Endothelial cell of umbilical vein (primary cell): Measurements from ENCODE around the gene C10orf105. TPM values are rescaled to one million over a fixed set of nuclear protein-coding genes. Genes with fewer than 3 reads are reported as not detected.

ENCODE experiments used
- BruUV-seq: library from RNA; stranded (reverse); fragments of 400-500 nt; replicated peaks from 2 replicates; lab custom pipeline; 2021; lab: Mats Ljungman, UMichigan
- CTCF ChIA-PET: fragments of 300-600, 350-600 bp; sonication (Branson Sonifier 250); formaldehyde crosslinking; loops from one replicate; lab custom pipeline; 2021; ENCODE audit warnings: antibody characterized with exemption, inconsistent platforms; lab: Charles Lee
- POLR2A ChIA-PET: fragments of 300-600, 350-600 bp; sonication (Branson Sonifier 250); formaldehyde crosslinking; loops from one replicate; lab custom pipeline; 2021; ENCODE audit warnings: antibody characterized with exemption, inconsistent platforms; lab: Charles Lee
- DNase-seq: peaks from one replicate; pipeline ENCODE4 v3.0.0-alpha.2; 2011; ENCODE audit warnings: low read depth, low spot score
- FAIRE-seq: peaks from 2 replicates; lab custom pipeline; 2011; peaks lifted over from hg19 to GRCh38; lab: Jason Lieb, UNC
- H2AFZ ChIP-seq: 2 replicates; pipeline ENCODE4 v1.6.0; 2012; ENCODE audit warnings: low read depth, low read length, control low read depth, inconsistent platforms
- H3K27ac ChIP-seq: 2 replicates; pipeline ENCODE4 v1.5.1; 2011; ENCODE audit warnings: low read depth, mild to moderate bottlenecking, control low read depth, low read length, moderate library complexity; ENCODE audit not compliant: insufficient read depth
- H3K27me3 ChIP-seq, 2 experiments: 2 replicates each; pipeline versions ENCODE4 v1.6.0 to v1.6.1; 2011; ENCODE audit warnings: low read length in 2 of 2, mixed read lengths in 1 of 2; ENCODE audit not compliant: control insufficient read depth in 2 of 2, insufficient read depth in 2 of 2
- H3K36me3 ChIP-seq, 2 experiments: 2 replicates in 1 of 2; 3 replicates in 1 of 2; pipeline ENCODE4 v1.5.1; 2011; ENCODE audit warnings: low read length in 2 of 2, mild to moderate bottlenecking in 1 of 2, moderate library complexity in 1 of 2; ENCODE audit not compliant: control insufficient read depth in 2 of 2, insufficient read depth in 2 of 2; ENCODE audit errors: extremely low read depth in 1 of 2
- H3K4me1 ChIP-seq: 3 replicates; pipeline ENCODE4 v1.5.1; 2011; ENCODE audit warnings: mild to moderate bottlenecking, low read length; ENCODE audit not compliant: control insufficient read depth, insufficient read depth; ENCODE audit errors: extremely low read depth
- H3K4me2 ChIP-seq: 2 replicates; pipeline ENCODE4 v1.6.1; 2011; ENCODE audit warnings: low read length, control low read depth, mixed read lengths; ENCODE audit not compliant: insufficient read depth
- H3K4me3 ChIP-seq, 3 experiments: fragments of 200-600 bp in 1 of 3; sonication (generic), shearing (Covaris generic) in 1 of 3; replicated peaks in 1 of 3; 2 replicates each; pipeline ENCODE4 v1.5.1; 2011 to 2016; ENCODE audit warnings: control low read depth in 3 of 3, low read length in 3 of 3, mild to moderate bottlenecking in 2 of 3, inconsistent platforms in 1 of 3, low read depth in 1 of 3, moderate library complexity in 1 of 3; ENCODE audit not compliant: insufficient read depth in 1 of 3
- H3K79me2 ChIP-seq: 2 replicates; pipeline ENCODE4 v1.6.0; 2012; ENCODE audit warnings: low read length, inconsistent platforms; ENCODE audit not compliant: control insufficient read depth, insufficient read depth
- H3K9ac ChIP-seq: replicated peaks from 2 replicates; pipeline ENCODE3; 2011; ENCODE audit warnings: low read length, control low read depth; ENCODE audit not compliant: insufficient read depth; ENCODE audit errors: extremely low read depth
- H3K9me1 ChIP-seq: replicated peaks from 3 replicates; pipeline ENCODE4 v1.6.0; 2011; ENCODE audit warnings: mild to moderate bottlenecking, low read length; ENCODE audit not compliant: control insufficient read depth, insufficient read depth; ENCODE audit errors: extremely low read depth
- H3K9me3 ChIP-seq: replicated peaks from 2 replicates; pipeline ENCODE4 v1.5.1; 2012; ENCODE audit warnings: low read length, inconsistent platforms; ENCODE audit not compliant: control insufficient read depth, insufficient read depth
- H4K20me1 ChIP-seq: replicated peaks from 2 replicates; pipeline ENCODE3; 2011; ENCODE audit warnings: mild to moderate bottlenecking, low read length; ENCODE audit not compliant: control insufficient read depth, insufficient read depth; ENCODE audit errors: extremely low read depth
- FOS ChIP-seq: IDR thresholded peaks from 2 replicates; pipeline ENCODE4 v1.6.1; 2011; ENCODE audit warnings: mild to moderate bottlenecking, low read length, moderate library complexity, borderline replicate concordance; ENCODE audit not compliant: insufficient read depth
- GATA2 ChIP-seq: IDR thresholded peaks from 2 replicates; pipeline ENCODE4 v1.7.0; 2011; ENCODE audit warnings: low read depth, mild to moderate bottlenecking, moderate library complexity, mixed read lengths, low read length; ENCODE audit not compliant: insufficient read length, insufficient read depth
- MYC ChIP-seq: IDR thresholded peaks from one replicate; pipeline ENCODE4 v1.6.1; 2011; ENCODE audit warnings: mild to moderate bottlenecking, low read depth, low read length
- POLR2A ChIP-seq: IDR thresholded peaks from 2 replicates; pipeline ENCODE4 v1.6.1; 2012; ENCODE audit warnings: low read depth, mild to moderate bottlenecking, control low read depth, low read length
- POLR2AphosphoS5 ChIP-seq: IDR thresholded peaks from 2 replicates; pipeline ENCODE4 v1.6.1; 2012; ENCODE audit warnings: low read depth, mild to moderate bottlenecking, control low read depth, low read length, moderate library complexity; ENCODE audit not compliant: insufficient read depth
- dilution Hi-C: fragments of 300-500 bp; cut with MboI; formaldehyde crosslinking; loops from one replicate; pipeline ENCODE4 v1.15.0; 2019; ENCODE audit warnings: low sequenced_read_pairs; ENCODE audit not compliant: extremely low pct_ligation_motif_present
- intact Hi-C: fragments of 100-400 bp; cut with micrococcal nuclease; formaldehyde crosslinking; loops from one replicate; pipeline ENCODE4 v1.10.0; 2022
- polyA plus RNA-seq, 4 experiments: library from polyadenylated mRNA; depleted of rRNA in 3 of 4; stranded (reverse) in 3 of 4; unstranded in 1 of 4; fragments of >200 nt; gene quantifications; 2 replicates each; pipeline versions ENCODE4 v1.2.1 to v1.2.3, GENCODE V29; 2011 to 2012; ENCODE audit warnings: missing spikeins in 1 of 4
- total RNA-seq: library from RNA; stranded (reverse); gene quantifications from 2 replicates; pipeline ENCODE4 v1.2.3, GENCODE V29; 2021
- TF ChIP-seq, protein P1 (sequence below), 2 donors: IDR thresholded peaks; 1 replicate in 1 of 2; 2 replicates in 1 of 2; pipeline ENCODE4 v1.5.1; 2011; ENCODE audit warnings: low read length in 2 of 2, mild to moderate bottlenecking in 2 of 2, moderate library complexity in 2 of 2, control low read depth in 1 of 2, inconsistent platforms in 1 of 2, low read depth in 1 of 2; ENCODE audit not compliant: insufficient read depth in 1 of 2; ENCODE audit errors: extremely low read depth in 1 of 2

The C10orf105 gene
- total and polyA plus RNA-seq, 2 donors (not counting 3 experiments of a cell fraction or from before 2014, with no cell fraction given): not detected

DNA sequence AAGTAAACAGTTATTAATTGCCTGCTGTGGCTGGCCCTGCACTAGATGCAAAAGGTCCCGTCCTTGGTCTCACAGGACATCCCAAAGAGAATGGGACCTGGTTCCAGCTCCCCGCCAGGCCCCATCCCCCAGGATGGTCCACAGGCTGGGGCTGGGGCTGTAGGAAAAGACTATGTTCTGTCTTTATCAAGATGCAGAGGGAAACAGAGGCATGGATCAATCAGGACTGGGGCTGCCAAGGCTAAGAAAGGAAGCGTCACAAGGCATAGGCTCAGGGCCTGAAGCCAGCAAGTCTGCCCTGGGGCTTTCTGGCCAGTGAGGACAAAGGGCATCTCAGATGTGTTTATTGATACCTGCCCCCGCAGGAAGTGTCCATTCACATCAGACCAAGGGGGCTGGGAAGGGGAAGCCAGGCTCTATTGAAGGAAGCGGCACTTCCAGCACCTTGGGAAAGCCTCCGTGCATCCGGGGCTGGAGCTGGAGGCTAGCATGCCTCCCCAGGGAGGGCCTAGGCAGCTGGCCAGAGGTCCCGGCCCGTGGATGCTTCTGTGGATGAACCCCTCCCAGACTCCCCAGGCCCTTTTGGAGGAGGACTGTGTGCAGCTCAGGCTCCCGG, 48.0 kb upstream of the C10orf105 start:
- intact Hi-C loops: loop anchor here (2.0 kb wide), 2 partner anchors 19 to 43 kb away; no protein-coding TSS in a partner anchor
- H3K4me1 ChIP-seq: peaks cover 37% of the 10 kb centered on the region

DNA sequence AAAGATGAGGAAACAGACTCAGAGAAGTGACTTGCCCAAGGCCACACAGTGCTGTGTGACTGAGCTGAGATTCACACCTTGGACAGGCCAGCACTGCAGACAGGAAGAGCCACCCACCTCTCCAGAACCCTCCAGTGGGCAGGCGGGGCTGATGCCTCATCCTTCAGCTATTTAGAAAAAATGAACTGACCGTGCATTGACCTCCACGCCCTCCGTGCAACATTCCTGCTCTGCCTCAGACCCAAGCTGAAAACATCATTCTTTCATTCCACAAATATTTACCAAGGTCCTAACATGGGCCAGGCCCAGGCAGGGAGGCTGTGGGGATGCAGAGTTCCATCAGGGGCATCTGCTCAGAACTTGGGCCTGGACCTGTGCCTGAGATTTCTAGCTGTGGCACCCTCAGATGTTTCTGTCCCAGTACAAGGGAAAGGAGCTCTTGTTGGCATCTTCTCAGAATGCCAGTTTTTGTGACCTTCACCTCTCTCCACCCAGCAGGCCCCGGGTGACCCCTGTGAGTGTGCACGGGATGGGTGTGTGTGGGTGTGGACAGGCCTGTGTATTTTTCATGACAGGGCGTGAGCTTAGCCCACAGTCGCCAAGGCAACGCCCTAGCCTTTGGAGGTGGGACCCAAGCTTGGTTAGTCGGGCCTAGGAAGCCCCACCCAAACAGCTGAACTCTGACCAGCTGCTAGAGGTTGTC, 47.3 kb upstream of the C10orf105 start:
- intact Hi-C loops: loop anchor here (2.0 kb wide), 2 partner anchors 18 to 42 kb away; no protein-coding TSS in a partner anchor
- H3K4me1 ChIP-seq: peaks cover 34% of the 10 kb centered on the region

More for the DNA sequence above, 48.0 kb upstream of the C10orf105 start:
- peak overlapping the region; percentile 58 for H2AFZ ChIP-seq
- dilution Hi-C loops: no loop called here
- no peaks in the 10 kb centered on the region for H3K9me3 ChIP-seq
- no TSS peak for BruUV-seq
- H4K20me1 ChIP-seq: no peaks in the 10 kb centered on the region
- no peaks in the 10 kb centered on the region for H3K36me3 ChIP-seq
- TF ChIP-seq POLR2AphosphoS5 (peak; percentile 62), MYC (no peak), GATA2 (peak; percentile 67), POLR2A (no peak)
- ChIA-PET POLR2A (interaction anchor here (1.1 kb wide), 1 partner anchor 10 kb away, joined by 3 read pairs; no protein-coding TSS in a partner anchor), CTCF (interaction anchor here (0.5 to 2.3 kb wide), 9 partner anchors 10 to 197 kb away, joined by 3 to 10 read pairs (median 5); no protein-coding TSS in a partner anchor)
- H3K9ac ChIP-seq: peak overlapping the region; percentile 45
- peak; percentile 88 for FAIRE-seq
- H3K9me1 ChIP-seq: no peaks in the 10 kb centered on the region
- peak overlapping the region; percentile 18 for H3K4me2 ChIP-seq
- H3K4me3 ChIP-seq: no peak overlapping the region
- H3K79me2 ChIP-seq: no peaks in the 10 kb centered on the region
- H3K27me3 ChIP-seq: no peaks in the 10 kb centered on the region
- peak; percentile 43 for DNase-seq
- H3K27ac ChIP-seq: peak overlapping the region; percentile 79

More for the DNA sequence above, 47.3 kb upstream of the C10orf105 start:
- Histone ChIP-seq H3K79me2 (no peaks in the 10 kb centered on the region), H2AFZ (peak overlapping the region; percentile 58), H3K4me2 (peak overlapping the region; percentile 18), H3K9ac (peak overlapping the region; percentile 45), H3K9me1 (no peaks in the 10 kb centered on the region), H3K27ac (peak overlapping the region; percentile 79), H3K9me3 (no peaks in the 10 kb centered on the region), H3K27me3 (no peaks in the 10 kb centered on the region), H3K36me3 (no peaks in the 10 kb centered on the region), H3K4me3 (no peak overlapping the region), H4K20me1 (no peaks in the 10 kb centered on the region)
- ChIA-PET CTCF (interaction anchor here (0.8 to 1.9 kb wide), 6 partner anchors 10 to 197 kb away, joined by 3 to 8 read pairs (median 4); no protein-coding TSS in a partner anchor), POLR2A (interaction anchor here (1.1 kb wide), 1 partner anchor 9 kb away, joined by 3 read pairs; no protein-coding TSS in a partner anchor)
- FAIRE-seq (peak; percentile 88), DNase-seq (peak; percentile 54)
- dilution Hi-C loops: no loop called here
- TF ChIP-seq POLR2A: no peak
- TF ChIP-seq MYC: no peak
- TF ChIP-seq, protein P1, sequence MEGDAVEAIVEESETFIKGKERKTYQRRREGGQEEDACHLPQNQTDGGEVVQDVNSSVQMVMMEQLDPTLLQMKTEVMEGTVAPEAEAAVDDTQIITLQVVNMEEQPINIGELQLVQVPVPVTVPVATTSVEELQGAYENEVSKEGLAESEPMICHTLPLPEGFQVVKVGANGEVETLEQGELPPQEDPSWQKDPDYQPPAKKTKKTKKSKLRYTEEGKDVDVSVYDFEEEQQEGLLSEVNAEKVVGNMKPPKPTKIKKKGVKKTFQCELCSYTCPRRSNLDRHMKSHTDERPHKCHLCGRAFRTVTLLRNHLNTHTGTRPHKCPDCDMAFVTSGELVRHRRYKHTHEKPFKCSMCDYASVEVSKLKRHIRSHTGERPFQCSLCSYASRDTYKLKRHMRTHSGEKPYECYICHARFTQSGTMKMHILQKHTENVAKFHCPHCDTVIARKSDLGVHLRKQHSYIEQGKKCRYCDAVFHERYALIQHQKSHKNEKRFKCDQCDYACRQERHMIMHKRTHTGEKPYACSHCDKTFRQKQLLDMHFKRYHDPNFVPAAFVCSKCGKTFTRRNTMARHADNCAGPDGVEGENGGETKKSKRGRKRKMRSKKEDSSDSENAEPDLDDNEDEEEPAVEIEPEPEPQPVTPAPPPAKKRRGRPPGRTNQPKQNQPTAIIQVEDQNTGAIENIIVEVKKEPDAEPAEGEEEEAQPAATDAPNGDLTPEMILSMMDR (IDR thresholded peaks at IDR 0.05; ENCODE audit: extremely low read depth in 1 of 2, insufficient read depth in 1 of 2, low read depth in 1 of 2, low read length in 2 of 2): no peak
- peak; percentile 52 for TF ChIP-seq POLR2AphosphoS5
- TF ChIP-seq FOS: no peak
- BruUV-seq: no TSS peak
